Right atrium auricular region (tissue), 2 donors: Measurements from ENCODE around the gene CERS6. TPM values are rescaled to one million over a fixed set of nuclear protein-coding genes. Genes with fewer than 3 reads are reported as not detected.

Source experiments
- DNase-seq: peaks from one replicate; pipeline ENCODE4 v3.0.0-alpha.2; 2019; ENCODE audit warnings: low spot score
- H3K27ac ChIP-seq, 2 donors: fragments of 200-600 bp; sonication (generic); 1 replicate in 1 of 2; 2 replicates in 1 of 2; pipeline ENCODE4 v1.5.1; 2016 to 2019
- H3K27me3 ChIP-seq, 2 donors: fragments of 200-600 bp; sonication (generic); one replicate each; pipeline versions ENCODE4 v1.5.1 to v1.6.0; 2017 to 2019
- H3K36me3 ChIP-seq: fragments of 200-600 bp; sonication (generic); one replicate; pipeline ENCODE4 v1.5.1; 2016
- H3K4me1 ChIP-seq, 2 donors: fragments of 200-600 bp; sonication (generic); one replicate each; pipeline versions ENCODE4 v1.5.1 to v1.6.0; 2017 to 2019
- H3K4me3 ChIP-seq, 2 donors: fragments of 200-600 bp; sonication (generic); 1 replicate in 1 of 2; 2 replicates in 1 of 2; pipeline ENCODE4 v1.5.1; 2017 to 2019; ENCODE audit warnings: mild to moderate bottlenecking in 1 of 2, moderate library complexity in 1 of 2
- H3K9me3 ChIP-seq, 2 donors: fragments of 200-600 bp; sonication (generic); one replicate each; pipeline ENCODE4 v1.5.1; 2019
- CTCF ChIP-seq, 2 donors: fragments of 200-600 bp; sonication (generic); IDR thresholded peaks; one replicate each; pipeline ENCODE4 v1.5.1; 2019; ENCODE audit warnings: antibody characterized with exemption in 2 of 2
- total RNA-seq, 2 donors: library from RNA; depleted of rRNA; stranded (reverse); fragments of >200 nt; gene quantifications; one replicate each; pipeline ENCODE4 v1.1.0, GENCODE V29; 2016

CERS6 gene
- total RNA-seq, 2 donors from 2014 or later, result 59.4 to 74.5 TPM

DNA sequence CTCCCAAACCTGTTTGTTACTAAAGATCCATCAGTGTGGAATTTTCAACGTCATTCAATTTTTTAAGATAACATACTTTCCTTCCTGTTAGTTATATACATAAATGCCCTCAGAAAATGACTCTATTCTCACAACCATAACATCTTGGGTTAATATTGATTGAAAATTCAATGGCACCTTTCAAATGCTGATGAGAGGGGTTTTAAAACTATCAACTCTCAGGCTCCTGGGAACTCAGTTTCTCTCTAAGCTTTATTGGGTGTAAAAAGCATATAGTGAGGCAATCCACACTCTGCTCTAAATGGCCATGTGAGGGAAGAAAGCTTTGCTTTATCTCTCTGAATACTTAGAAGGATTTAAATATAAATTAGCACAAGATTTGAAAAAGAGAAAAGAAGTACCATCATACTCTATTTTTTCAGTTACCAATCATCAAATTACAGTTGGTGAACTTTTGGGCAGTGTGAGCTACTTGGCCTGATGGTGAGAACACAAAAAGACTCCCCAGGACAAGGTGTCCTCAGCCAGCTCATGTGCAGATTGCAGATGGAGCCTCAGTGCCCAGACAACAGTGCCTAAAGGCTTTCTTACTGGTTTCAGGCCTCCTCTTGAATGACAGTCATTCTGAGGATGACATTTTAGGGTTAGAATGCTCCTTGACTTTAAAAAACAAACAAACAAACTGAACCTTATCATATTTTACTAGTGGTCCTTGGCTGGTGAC, 24.6 kb upstream of the CERS6 start:
- TF ChIP-seq CTCF (IDR thresholded peaks at IDR 0.05), result no peak
- Histone ChIP-seq H3K36me3 (no peaks in the 10 kb centered on the region), H3K9me3 (no peaks in the 10 kb centered on the region), H3K27ac (no peak overlapping the region), H3K27me3 (no peaks in the 10 kb centered on the region), H3K4me1 (no peaks in the 10 kb centered on the region), H3K4me3 (no peak overlapping the region)
- no peak for DNase-seq

- Histone ChIP-seq H3K27ac (no peak overlapping the region), H3K36me3 (no peaks in the 10 kb centered on the region), H3K9me3 (no peaks in the 10 kb centered on the region), H3K4me1 (no peaks in the 10 kb centered on the region), H3K4me3 (no peak overlapping the region), H3K27me3 (no peaks in the 10 kb centered on the region)
- TF ChIP-seq CTCF (IDR thresholded peaks at IDR 0.05), result no peak
- no peak for DNase-seq
Observed at GRCh38 chr2:168432100-168432499, 24.0 kb upstream of the CERS6 start.

DNA sequence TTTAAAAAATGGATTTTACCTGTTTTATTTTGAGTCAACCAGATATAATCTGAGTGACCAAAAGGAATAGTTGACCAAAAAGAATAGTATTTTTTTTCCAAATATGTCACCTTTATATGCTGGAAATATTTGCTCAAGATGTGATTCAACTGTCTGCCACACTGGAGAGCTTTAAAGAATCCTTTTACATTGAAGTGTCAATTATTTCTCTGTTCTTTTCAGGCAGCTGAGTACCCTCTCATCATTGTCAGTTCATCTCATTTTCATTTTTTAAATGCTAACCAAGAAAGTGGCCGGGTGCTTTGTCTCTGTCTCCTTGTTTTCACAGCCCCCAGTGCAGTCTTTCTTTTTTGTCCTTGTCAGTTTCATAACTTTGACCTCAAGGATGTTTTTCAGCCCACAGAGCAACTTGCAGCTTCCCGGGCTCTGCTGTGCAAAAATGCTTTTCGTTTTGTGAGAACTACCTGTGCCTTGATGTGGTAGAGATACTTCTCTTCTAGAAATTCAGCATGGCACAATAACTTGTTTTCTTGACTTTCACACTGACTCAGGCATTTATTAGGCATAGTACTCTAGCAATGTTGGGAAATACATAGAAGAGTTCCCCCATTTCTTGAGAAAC, 23.4 kb upstream of the CERS6 start:
- no peaks in the 10 kb centered on the region for H3K36me3 ChIP-seq
- no peak for DNase-seq
- no peaks in the 10 kb centered on the region for H3K9me3 ChIP-seq
- H3K4me1 ChIP-seq, result no peaks in the 10 kb centered on the region
- TF ChIP-seq CTCF (IDR thresholded peaks at IDR 0.05), result no peak
- no peak overlapping the region for H3K4me3 ChIP-seq
- H3K27me3 ChIP-seq, result no peaks in the 10 kb centered on the region
- no peak overlapping the region for H3K27ac ChIP-seq

GRCh38 chr2:168433527-168433926, 22.5 kb upstream of the CERS6 start:
- no peaks in the 10 kb centered on the region for H3K36me3 ChIP-seq
- no peaks in the 10 kb centered on the region for H3K9me3 ChIP-seq
- H3K27me3 ChIP-seq, result no peaks in the 10 kb centered on the region
- H3K4me1 ChIP-seq, result no peaks in the 10 kb centered on the region
- TF ChIP-seq CTCF (IDR thresholded peaks at IDR 0.05), result no peak
- DNase-seq, result no peak
- H3K27ac ChIP-seq, result no peak overlapping the region
- no peak overlapping the region for H3K4me3 ChIP-seq

- DNase-seq, result no peak
- no peaks in the 10 kb centered on the region for H3K36me3 ChIP-seq
- H3K4me1 ChIP-seq, result no peaks in the 10 kb centered on the region
- no peak overlapping the region for H3K27ac ChIP-seq
- TF ChIP-seq CTCF (IDR thresholded peaks at IDR 0.05), result no peak
- H3K4me3 ChIP-seq, result no peak overlapping the region
- no peaks in the 10 kb centered on the region for H3K27me3 ChIP-seq
- no peaks in the 10 kb centered on the region for H3K9me3 ChIP-seq
Observed at GRCh38 chr2:168434146-168434545, 21.9 kb upstream of the CERS6 start.
